GM12878 (cell line): ENCODE measurements around the gene DNAAF5. TPM values are rescaled to one million over a fixed set of nuclear protein-coding genes. Genes with fewer than 3 reads are reported as not detected.

Experiments used
- ATAC-seq: fragments of 200-7000 bp; cut with Tn5 transposase; 3 replicates; pipeline ENCODE4 v1.9.1; 2020; ENCODE audit warnings: mild to moderate bottlenecking, moderate library complexity
- BruUV-seq: library from RNA; stranded (reverse); fragments of 400-500 nt; replicated peaks from 2 replicates; lab custom pipeline; 2021; lab: Mats Ljungman, UMichigan
- CTCF ChIA-PET: fragments of 300-600 bp; sonication (Branson Sonifier 250); formaldehyde crosslinking; extraction: SDS; loops from one replicate; lab custom pipeline; 2021; ENCODE audit warnings: inconsistent platforms; lab: Yijun Ruan, JAX
- POLR2A ChIA-PET: fragments of 350-600 bp; formaldehyde crosslinking; extraction: SDS; loops from one replicate; lab custom pipeline; 2021; ENCODE audit warnings: inconsistent platforms; lab: Charles Lee
- RAD21 ChIA-PET: fragments of 300-600 bp; sonication (Branson Sonifier 250); formaldehyde crosslinking; loops from one replicate; lab custom pipeline; 2023; ENCODE audit warnings: antibody characterized with exemption; ENCODE audit not compliant: unreplicated experiment; lab: Charles Lee
- SMC1A ChIA-PET: fragments of 300-600 bp; sonication (Branson Sonifier 250); formaldehyde crosslinking; loops from one replicate; lab custom pipeline; 2023; ENCODE audit not compliant: unreplicated experiment, uncharacterized antibody; lab: Charles Lee
- DNase-seq: peaks from one replicate; pipeline ENCODE4 v3.0.0-alpha.2; 2011; ENCODE audit warnings: low read depth, low spot score
- FAIRE-seq: peaks from 3 replicates; lab custom pipeline; 2011; peaks lifted over from hg19 to GRCh38; lab: Jason Lieb, UNC
- H2AFZ ChIP-seq: 2 replicates; pipeline ENCODE4 v1.6.0; 2011; ENCODE audit warnings: low read depth, low read length, control low read depth; ENCODE audit not compliant: control insufficient read depth
- H3K27ac ChIP-seq: 2 replicates; pipeline ENCODE4 v1.5.1; 2011; ENCODE audit warnings: control low read depth; ENCODE audit not compliant: control insufficient read depth, insufficient read depth
- H3K27me3 ChIP-seq, 2 experiments: replicated peaks in 1 of 2; 2 replicates each; pipeline versions ENCODE4 v1.6.0 to v1.6.1; 2011; ENCODE audit warnings: low read length in 1 of 2; ENCODE audit not compliant: control insufficient read depth in 2 of 2, insufficient read depth in 2 of 2
- H3K36me3 ChIP-seq, 2 experiments: 2 replicates each; pipeline ENCODE4 v1.5.1; 2011; ENCODE audit warnings: low read length in 1 of 2; ENCODE audit not compliant: control insufficient read depth in 2 of 2, insufficient read depth in 2 of 2
- H3K4me1 ChIP-seq: 2 replicates; pipeline ENCODE4 v1.6.1; 2011; ENCODE audit warnings: mild to moderate bottlenecking, low read length, moderate library complexity, mixed read lengths; ENCODE audit not compliant: control insufficient read depth, insufficient read depth
- H3K4me2 ChIP-seq: 2 replicates; pipeline ENCODE4 v1.6.0; 2011; ENCODE audit warnings: control low read depth; ENCODE audit not compliant: control insufficient read depth, insufficient read depth
- H3K4me3 ChIP-seq: fragments of 200-600 bp; sonication (generic); 2 replicates; pipeline ENCODE4 v1.5.1; 2016
- H3K79me2 ChIP-seq: 2 replicates; pipeline ENCODE4 v1.6.0; 2011; ENCODE audit warnings: low read length; ENCODE audit not compliant: control insufficient read depth, insufficient read depth
- H3K9ac ChIP-seq: 2 replicates; pipeline ENCODE4 v1.8.0; 2011; ENCODE audit warnings: low read length, control low read depth, mixed read lengths; ENCODE audit not compliant: control insufficient read depth, insufficient read depth
- H3K9me3 ChIP-seq: replicated peaks from 3 replicates; pipeline ENCODE4 v1.5.1; 2011; ENCODE audit warnings: mild to moderate bottlenecking, low read length; ENCODE audit not compliant: control insufficient read depth, insufficient read depth
- H4K20me1 ChIP-seq: 2 replicates; pipeline ENCODE4 v1.6.0; 2011; ENCODE audit not compliant: control insufficient read depth, insufficient read depth
- BACH1 ChIP-seq: fragments of 450-650 bp; IDR thresholded peaks from 2 replicates; pipeline ENCODE4 v1.6.1; 2017; ENCODE audit warnings: mild to moderate bottlenecking, borderline replicate concordance
- CBFB ChIP-seq: IDR thresholded peaks from 2 replicates; pipeline ENCODE4 v1.6.1; 2016; ENCODE audit warnings: antibody characterized with exemption, low read depth
- EED ChIP-seq: sonication (generic); IDR thresholded peaks from 2 replicates; pipeline ENCODE4 v1.6.1; 2016; ENCODE audit warnings: antibody characterized with exemption, low read depth
- EGR1 ChIP-seq, 2 experiments: IDR thresholded peaks; 1 replicate in 1 of 2; 2 replicates in 1 of 2; pipeline ENCODE4 v1.6.1; 2011 to 2012; ENCODE audit warnings: low read depth in 2 of 2, low read length in 2 of 2, borderline replicate concordance in 1 of 2, mild to moderate bottlenecking in 1 of 2, moderate library complexity in 1 of 2
- EP300 ChIP-seq, 2 experiments: fragments of 150-350 bp in 1 of 2; IDR thresholded peaks; 2 replicates each; pipeline ENCODE4 v1.6.1; 2011 to 2012; ENCODE audit warnings: low read depth in 2 of 2, low read length in 2 of 2, borderline replicate concordance in 1 of 2, improper control_type of control experiment in 1 of 2, inconsistent platforms in 1 of 2; ENCODE audit not compliant: control insufficient read depth in 1 of 2
- FOXM1 ChIP-seq: IDR thresholded peaks from 2 replicates; pipeline ENCODE4 v1.6.1; 2012; ENCODE audit warnings: low read depth, mild to moderate bottlenecking, inconsistent platforms, low read length, moderate library complexity
- HCFC1 ChIP-seq: fragments of 150-350 bp; IDR thresholded peaks from 2 replicates; pipeline ENCODE4 v1.6.1; 2014; ENCODE audit warnings: low read length
- HDAC2 ChIP-seq: fragments of 200-600 bp; sonication (generic); IDR thresholded peaks from 2 replicates; pipeline ENCODE4 v1.6.1; 2017
- KDM1A ChIP-seq: fragments of 200-600 bp; sonication (generic); IDR thresholded peaks from 2 replicates; pipeline ENCODE4 v1.6.1; 2016; ENCODE audit warnings: borderline replicate concordance
- LARP7 ChIP-seq: fragments of 450-650 bp; IDR thresholded peaks from 2 replicates; pipeline ENCODE4 v1.6.1; 2017; ENCODE audit warnings: mild to moderate bottlenecking
- MEF2A ChIP-seq: IDR thresholded peaks from 2 replicates; pipeline ENCODE4 v1.6.1; 2011; ENCODE audit warnings: low read depth, mild to moderate bottlenecking, low read length, moderate library complexity; ENCODE audit not compliant: insufficient read depth
- NBN ChIP-seq: fragments of 450-650 bp; IDR thresholded peaks from 2 replicates; pipeline ENCODE4 v1.6.1; 2016
- RBBP5 ChIP-seq: fragments of 200-600 bp; sonication (generic); conservative IDR thresholded peaks from 2 replicates; pipeline ENCODE4 v1.6.1; 2016
- RELA ChIP-seq: fragments of 450-650 bp; IDR thresholded peaks from 2 replicates; pipeline ENCODE4 v1.8.0; 2014; ENCODE audit warnings: borderline replicate concordance; ENCODE audit not compliant: partially characterized antibody
- SRF ChIP-seq, 2 experiments: IDR thresholded peaks; 2 replicates each; pipeline ENCODE4 v1.6.1; 2011; ENCODE audit warnings: low read depth in 2 of 2, low read length in 2 of 2, mild to moderate bottlenecking in 1 of 2, moderate library complexity in 1 of 2
- WRNIP1 ChIP-seq: IDR thresholded peaks from 2 replicates; pipeline ENCODE4 v1.6.1; 2011; ENCODE audit warnings: low read depth, low read length, improper control_type of control experiment, borderline replicate concordance
- YY1 ChIP-seq: IDR thresholded peaks from 2 replicates; pipeline ENCODE4 v1.6.1; 2011; ENCODE audit warnings: low read depth, mild to moderate bottlenecking, low read length
- ZNF24 ChIP-seq: fragments of 450-650 bp; IDR thresholded peaks from 2 replicates; pipeline ENCODE4 v1.6.1; 2017; ENCODE audit warnings: antibody characterized with exemption, mild to moderate bottlenecking
- ZNF622 ChIP-seq: fragments of 450-650 bp; IDR thresholded peaks from 2 replicates; pipeline ENCODE4 v1.6.1; 2017; ENCODE audit warnings: mild to moderate bottlenecking, inconsistent platforms
- WGBS: methylation state at CpG from one replicate; pipeline ENCODE4 v1.1.6; 2016; ENCODE audit warnings: low lambda C conversion rate; ENCODE audit not compliant: insufficient replicate concordance, insufficient coverage; ENCODE audit errors: missing lambda C conversion rate; 5-methylcytosine and 5-hydroxymethylcytosine counted together
- in situ Hi-C: fragments of 300-500 bp; cut with MboI; formaldehyde crosslinking; loops from 9 replicates; pipeline ENCODE4 v1.14.3; 2018; ENCODE audit warnings: mixed read lengths
- intact Hi-C: fragments of 100-400 bp; cut with micrococcal nuclease; formaldehyde crosslinking; loops from one replicate; pipeline ENCODE4 v1.14.2; 2022; ENCODE audit not compliant: unreplicated experiment
- polyA plus RNA-seq, 11 experiments: library from polyadenylated mRNA; depleted of rRNA in 4 of 11; unstranded in 6 of 11; stranded (reverse) in 5 of 11; fragments of >200 nt; fragmentation: Nextera tagmentation in 4 of 11; fragmentation: Illumina TruSeq in 1 of 11; extraction: Ambion mirVana in 4 of 11; extraction: Trizol in 1 of 11; gene quantifications; 1 replicate in 1 of 11; 2 replicates in 10 of 11; pipeline versions ENCODE4 v1.2.1 to v1.2.3, GENCODE V29; 2011 to 2016; ENCODE audit warnings: inconsistent platforms in 2 of 11, missing spikeins in 2 of 11, low read depth in 1 of 11
- total RNA-seq, 4 experiments: library from RNA; depleted of rRNA in 3 of 4; stranded (reverse); fragments of >200 nt in 3 of 4; fragmentation: Illumina TruSeq in 1 of 4; extraction: Trizol in 1 of 4; gene quantifications; 2 replicates each; pipeline versions ENCODE4 v1.2.1 to v1.2.3, GENCODE V29; 2013 to 2021
- TF ChIP-seq, protein P1 (sequence below): IDR thresholded peaks from 2 replicates; pipeline ENCODE4 v1.6.1; 2012; ENCODE audit warnings: low read depth, low read length, improper control_type of control experiment
- TF ChIP-seq, protein P2 (sequence below): IDR thresholded peaks from 2 replicates; pipeline ENCODE4 v1.6.1; 2011; ENCODE audit warnings: low read depth, low read length, improper control_type of control experiment, borderline replicate concordance

Gene DNAAF5
- total and polyA plus RNA-seq, 10 of the 15 experiments (the other 5 are each of a cell fraction or from before 2014, with no cell fraction given), result 1.8 to 38.3 (median 9.2) TPM

DNA sequence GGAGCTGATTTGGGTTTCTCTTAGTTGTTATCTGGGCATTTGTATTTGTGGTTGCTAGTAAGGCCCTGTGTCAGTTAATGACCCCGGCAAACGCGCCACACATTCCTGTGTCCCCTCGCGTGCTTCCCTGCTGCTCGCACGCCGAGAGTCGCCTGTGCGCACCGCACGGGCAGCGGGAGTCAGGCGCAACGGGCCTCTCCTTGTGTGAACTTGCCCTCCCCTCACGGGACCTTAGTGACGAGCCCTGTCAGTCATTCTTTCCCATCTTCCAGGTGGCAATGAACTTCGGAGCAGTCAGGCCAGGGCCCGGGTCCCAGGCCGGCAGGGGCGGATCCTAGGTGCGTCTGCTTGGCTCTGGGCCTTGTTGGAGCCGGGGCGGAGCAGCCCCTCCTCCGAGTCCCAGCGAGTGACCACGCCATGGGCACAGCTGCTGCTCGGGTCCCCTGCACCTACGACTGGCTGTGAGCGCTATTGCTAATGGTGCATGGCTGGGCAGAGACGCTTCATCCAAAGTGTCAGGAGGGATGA lies 13.0 kb downstream of the DNAAF5 start (continued):
- TF ChIP-seq, protein P1, sequence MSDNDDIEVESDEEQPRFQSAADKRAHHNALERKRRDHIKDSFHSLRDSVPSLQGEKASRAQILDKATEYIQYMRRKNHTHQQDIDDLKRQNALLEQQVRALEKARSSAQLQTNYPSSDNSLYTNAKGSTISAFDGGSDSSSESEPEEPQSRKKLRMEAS, result no peak
- TF ChIP-seq HCFC1, result no peak
- TF ChIP-seq ZNF24, result no peak
- TF ChIP-seq HDAC2, result no peak
- TF ChIP-seq EP300 (IDR thresholded peaks at IDR 0.05; ENCODE audit: borderline replicate concordance in 1 of 2, control insufficient read depth in 1 of 2, low read depth in 2 of 2, low read length in 2 of 2), result no peak
- no peak for TF ChIP-seq KDM1A
- no peak for TF ChIP-seq FOXM1

DNA sequence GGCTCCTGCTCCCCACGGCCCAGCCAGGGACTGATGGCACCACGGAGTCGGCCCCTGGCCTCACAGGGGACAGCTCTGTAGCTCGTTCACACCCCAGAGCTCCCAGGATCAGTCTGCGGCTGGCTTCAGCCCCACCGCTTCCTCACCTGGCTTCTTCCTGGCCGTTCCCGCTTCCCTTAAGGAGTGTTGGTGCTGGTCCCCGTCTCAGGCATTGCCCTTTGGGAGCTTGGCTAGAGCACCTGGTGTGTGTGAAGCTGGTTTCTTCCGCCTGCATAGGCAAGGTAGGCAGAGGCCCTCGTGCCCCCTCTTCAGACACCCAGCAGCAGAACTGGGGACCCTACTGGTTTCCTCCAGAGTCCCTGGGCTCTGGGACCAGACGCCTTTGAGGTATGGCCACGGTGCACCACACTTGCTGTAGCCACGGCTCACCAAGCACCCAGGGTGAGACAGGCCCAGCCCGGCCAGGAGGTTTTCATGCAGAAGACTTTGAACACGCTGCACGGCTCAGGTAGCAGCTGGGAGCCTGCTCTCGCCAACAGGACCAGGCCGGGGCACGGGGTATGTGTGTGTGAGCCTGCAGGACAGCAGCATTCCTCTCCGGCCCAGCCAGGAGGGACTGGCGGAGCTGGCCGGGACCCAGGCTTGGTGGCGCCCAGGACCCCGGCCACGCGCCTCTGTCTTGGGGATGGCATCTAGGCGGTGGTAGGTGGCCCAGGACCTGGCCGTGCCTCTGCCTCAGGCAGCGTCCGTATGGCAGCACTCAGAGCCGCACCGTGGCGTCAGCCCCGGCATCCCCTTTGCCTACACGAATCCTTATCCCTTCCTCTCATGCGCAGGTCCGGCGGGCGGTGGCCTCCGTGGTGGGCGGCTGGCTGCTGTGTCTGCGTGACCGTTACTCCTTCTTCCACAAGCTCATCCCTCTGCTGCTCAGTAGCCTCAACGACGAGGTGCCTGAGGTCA lies 13.8 kb downstream of the DNAAF5 start:
- FAIRE-seq (no peak), ATAC-seq (no peak), DNase-seq (no peak)
- in situ Hi-C loops (no loop called here), intact Hi-C loops (no loop called here)
- Histone ChIP-seq H3K27ac (no peak overlapping the region), H3K27me3 (no peaks in the 10 kb centered on the region), H3K9me3 (peaks cover 1% of the 10 kb centered on the region), H3K4me2 (no peak overlapping the region), H4K20me1 (no peaks in the 10 kb centered on the region), H3K4me1 (no peaks in the 10 kb centered on the region), H2AFZ (no peak overlapping the region), H3K4me3 (no peak overlapping the region), H3K79me2 (peaks cover 3% of the 10 kb centered on the region), H3K9ac (no peak overlapping the region), H3K36me3 (peaks cover 7 to 27% of the 10 kb centered on the region in 2 experiments; a peak in 3 of 4 replicates)
- ChIA-PET SMC1A (interaction anchor here (1.1 kb wide), 1 partner anchor 194 kb away, joined by 3 read pairs; no protein-coding TSS in a partner anchor), CTCF (no interaction called here), RAD21 (no interaction called here), POLR2A (no interaction called here)
- TF ChIP-seq NBN (no peak), LARP7 (no peak), MEF2A (no peak), SRF (IDR thresholded peaks at IDR 0.05; ENCODE audit: low read depth in 2 of 2, low read length in 2 of 2) (no peak), FOXM1 (no peak), CBFB (no peak), EED (no peak), RBBP5 (no peak), ZNF622 (no peak), BACH1 (no peak), EGR1 (IDR thresholded peaks at IDR 0.05; ENCODE audit: borderline replicate concordance in 1 of 2, low read depth in 2 of 2, low read length in 2 of 2) (no peak), RELA (no peak), WRNIP1 (no peak), YY1 (no peak)
- TF ChIP-seq, protein P2, sequence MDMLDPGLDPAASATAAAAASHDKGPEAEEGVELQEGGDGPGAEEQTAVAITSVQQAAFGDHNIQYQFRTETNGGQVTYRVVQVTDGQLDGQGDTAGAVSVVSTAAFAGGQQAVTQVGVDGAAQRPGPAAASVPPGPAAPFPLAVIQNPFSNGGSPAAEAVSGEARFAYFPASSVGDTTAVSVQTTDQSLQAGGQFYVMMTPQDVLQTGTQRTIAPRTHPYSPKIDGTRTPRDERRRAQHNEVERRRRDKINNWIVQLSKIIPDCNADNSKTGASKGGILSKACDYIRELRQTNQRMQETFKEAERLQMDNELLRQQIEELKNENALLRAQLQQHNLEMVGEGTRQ, result no peak
- WGBS, result 96% methylated on average over 42 of the region's 46 CpGs
- BruUV-seq, result no TSS peak
